HepG2 (cell line): Measurements from ENCODE around the gene TNPO3. TPM values are rescaled to one million over a fixed set of nuclear protein-coding genes. Genes with fewer than 3 reads are reported as not detected.

ENCODE experiments used
- ATAC-seq: fragments of 200-7000 bp; cut with Tn5 transposase; 3 replicates; pipeline ENCODE4 v1.9.1; 2020; ENCODE audit warnings: mild to moderate bottlenecking, moderate library complexity
- BruUV-seq: library from RNA; stranded (reverse); fragments of 400-500 nt; replicated peaks from 2 replicates; lab custom pipeline; 2021; lab: Mats Ljungman, UMichigan
- CTCF ChIA-PET: fragments of 300-600 bp; formaldehyde crosslinking; extraction: SDS; loops from one replicate; lab custom pipeline; 2021; ENCODE audit warnings: low total read pairs, inconsistent platforms, low intra/inter-chr PET ratio; lab: Yijun Ruan, JAX
- POLR2A ChIA-PET: fragments of 350-600 bp; sonication (Branson Sonifier 250); formaldehyde crosslinking; loops from one replicate; lab custom pipeline; 2020; ENCODE audit warnings: antibody characterized with exemption, inconsistent platforms; lab: Yijun Ruan, JAX
- DNase-seq: peaks from one replicate; pipeline ENCODE4 v3.0.0-alpha.2; 2015; ENCODE audit warnings: low spot score
- FAIRE-seq: peaks from 3 replicates; lab custom pipeline; 2011; peaks lifted over from hg19 to GRCh38; lab: Jason Lieb, UNC
- H2AFZ ChIP-seq: one replicate; pipeline ENCODE4 v1.6.1; 2011; ENCODE audit warnings: low read length, inconsistent platforms
- H3K27ac ChIP-seq: fragments of 300-600 bp; 3 replicates; pipeline ENCODE4 v1.8.0; 2011; ENCODE audit warnings: mixed run types, mild to moderate bottlenecking, mixed read lengths, low read length, inconsistent platforms; ENCODE audit not compliant: insufficient read depth; ENCODE audit errors: extremely low read length
- H3K27me3 ChIP-seq, 2 experiments: fragments of 200-600 bp in 1 of 2; 2 replicates in 1 of 2; 3 replicates in 1 of 2; pipeline versions ENCODE4 v1.6.0 to v1.8.0; 2011; ENCODE audit warnings: low read length in 2 of 2, mild to moderate bottlenecking in 2 of 2, moderate library complexity in 2 of 2, inconsistent platforms in 1 of 2; ENCODE audit not compliant: insufficient read depth in 2 of 2, control insufficient read depth in 1 of 2
- H3K36me3 ChIP-seq, 2 experiments: fragments of 200-600 bp in 1 of 2; replicated peaks in 1 of 2; 2 replicates in 1 of 2; 3 replicates in 1 of 2; pipeline versions ENCODE4 v1.5.1 to v1.8.0; 2011; ENCODE audit warnings: low read length in 2 of 2, inconsistent platforms in 1 of 2; ENCODE audit not compliant: insufficient read depth in 2 of 2, control insufficient read depth in 1 of 2
- H3K4me1 ChIP-seq: 2 replicates; pipeline ENCODE4 v1.5.1; 2012; ENCODE audit warnings: low read length, inconsistent platforms; ENCODE audit not compliant: insufficient read depth
- H3K4me2 ChIP-seq: 2 replicates; pipeline ENCODE4 v1.6.0; 2011; ENCODE audit warnings: low read depth, low read length, inconsistent platforms
- H3K4me3 ChIP-seq, 3 experiments: fragments of 200-600 bp in 1 of 3; sonication (generic), shearing (Covaris generic) in 1 of 3; replicated peaks in 1 of 3; 2 replicates each; pipeline ENCODE4 v1.5.1; 2011 to 2016; ENCODE audit warnings: low read length in 3 of 3, inconsistent platforms in 2 of 3, low read depth in 2 of 3, mild to moderate bottlenecking in 2 of 3, control low read depth in 1 of 3, mixed read lengths in 1 of 3; ENCODE audit not compliant: insufficient read depth in 1 of 3
- H3K79me2 ChIP-seq: one replicate; pipeline ENCODE4 v1.6.1; 2011; ENCODE audit warnings: low read length, inconsistent platforms; ENCODE audit not compliant: insufficient read depth
- H3K9ac ChIP-seq: 2 replicates; pipeline ENCODE4 v1.6.0; 2011; ENCODE audit warnings: mild to moderate bottlenecking, low read depth, low read length, inconsistent platforms; ENCODE audit not compliant: insufficient read depth
- H3K9me3 ChIP-seq: 2 replicates; pipeline ENCODE4 v1.5.1; 2012; ENCODE audit warnings: mild to moderate bottlenecking, low read length
- H4K20me1 ChIP-seq: 2 replicates; pipeline ENCODE4 v1.6.0; 2011; ENCODE audit warnings: inconsistent platforms, mild to moderate bottlenecking, low read length, moderate library complexity; ENCODE audit not compliant: insufficient read depth
- MTF1 ChIP-seq: sonication (generic); formaldehyde crosslinking; IDR thresholded peaks from 2 replicates; pipeline ENCODE4 v1.5.0; 2020; ENCODE audit warnings: missing genetic modification reagents
- RFXANK ChIP-seq: IDR thresholded peaks from 2 replicates; pipeline ENCODE4 v1.6.1; 2016
- ZFP36L2 ChIP-seq: sonication (generic); formaldehyde crosslinking; IDR thresholded peaks from 2 replicates; pipeline ENCODE4 v1.4.0; 2020; ENCODE audit warnings: missing genetic modification reagents
- ZFP41 ChIP-seq: sonication (generic); formaldehyde crosslinking; IDR thresholded peaks from 2 replicates; pipeline ENCODE4 v1.4.0; 2020; ENCODE audit warnings: mild to moderate bottlenecking, missing genetic modification reagents, borderline replicate concordance
- ZNF83 ChIP-seq: sonication (generic); formaldehyde crosslinking; IDR thresholded peaks from 2 replicates; pipeline ENCODE4 v1.4.0; 2020; ENCODE audit warnings: missing genetic modification reagents, mild to moderate bottlenecking, borderline replicate concordance
- WGBS: methylation state at CpG from one replicate; pipeline ENCODE4 v1.1.6; 2017; ENCODE audit warnings: low lambda C conversion rate; 5-methylcytosine and 5-hydroxymethylcytosine counted together
- in situ Hi-C: cut with HindIII; loops from 2 replicates; pipeline ENCODE4 v1.10.0; 2017; ENCODE audit warnings: low pct_unique_long_range_greater_than_20kb; ENCODE audit not compliant: extremely low pct_ligation_motif_present
- intact Hi-C: fragments of 100-400 bp; cut with micrococcal nuclease; formaldehyde crosslinking; loops from one replicate; pipeline ENCODE4 v1.10.0; 2022; ENCODE audit not compliant: unreplicated experiment
- polyA plus RNA-seq, 8 experiments: library from polyadenylated mRNA; depleted of rRNA in 3 of 8; stranded (reverse) in 7 of 8; unstranded in 1 of 8; fragments of >200 nt; fragmentation: Illumina TruSeq in 4 of 8; extraction: Trizol in 4 of 8; gene quantifications; 2 replicates each; pipeline versions ENCODE4 v1.2.1 to v1.2.3, GENCODE V29; 2011 to 2016; ENCODE audit warnings: low read depth in 4 of 8, missing spikeins in 1 of 8, mixed read lengths in 1 of 8; ENCODE audit not compliant: insufficient read depth in 1 of 8
- total RNA-seq, 5 experiments: library from RNA; depleted of rRNA; stranded (reverse); fragments of >200 nt; fragmentation: Illumina TruSeq; extraction: Trizol; gene quantifications; 2 replicates each; pipeline ENCODE4 v1.2.3, GENCODE V29; 2016; ENCODE audit warnings: low read depth in 1 of 5
- TF ChIP-seq, protein P1 (sequence below): IDR thresholded peaks from 2 replicates; pipeline ENCODE4 v1.6.1; 2016; ENCODE audit warnings: low read depth, borderline replicate concordance
- TF ChIP-seq, protein P2 (sequence below), 2 experiments: IDR thresholded peaks; 2 replicates each; pipeline ENCODE4 v1.6.1; 2011 to 2012; ENCODE audit warnings: low read length in 2 of 2, borderline replicate concordance in 1 of 2, low read depth in 1 of 2, mild to moderate bottlenecking in 1 of 2, moderate library complexity in 1 of 2

TNPO3 gene
- total and polyA plus RNA-seq, 2 of the 13 experiments (the other 11 are each of a cell fraction or from before 2014, with no cell fraction given), result 23.8 to 44.6 TPM

GRCh38 chr7:129017933-129018538, 36.9 kb downstream of the TNPO3 start:
- intact Hi-C loops (no loop called here), in situ Hi-C loops (no loop called here)
- Histone ChIP-seq H4K20me1 (no peaks in the 10 kb centered on the region), H3K27me3 (no peaks in the 10 kb centered on the region), H2AFZ (no peak overlapping the region), H3K36me3 (peaks cover 3 to 43% of the 10 kb centered on the region in 2 experiments; a peak in 3 of 5 replicates), H3K4me3 (no peak overlapping the region), H3K4me2 (no peak overlapping the region), H3K79me2 (peaks cover 38% of the 10 kb centered on the region), H3K27ac (no peak overlapping the region), H3K9me3 (no peaks in the 10 kb centered on the region), H3K9ac (no peak overlapping the region), H3K4me1 (peaks cover 9% of the 10 kb centered on the region)
- POLR2A ChIA-PET, result no interaction called here
- TF ChIP-seq, protein P1, sequence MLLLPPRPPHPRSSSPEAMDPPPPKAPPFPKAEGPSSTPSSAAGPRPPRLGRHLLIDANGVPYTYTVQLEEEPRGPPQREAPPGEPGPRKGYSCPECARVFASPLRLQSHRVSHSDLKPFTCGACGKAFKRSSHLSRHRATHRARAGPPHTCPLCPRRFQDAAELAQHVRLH (CRISPR knock-in tag), result no peak
- TF ChIP-seq, protein P2, sequence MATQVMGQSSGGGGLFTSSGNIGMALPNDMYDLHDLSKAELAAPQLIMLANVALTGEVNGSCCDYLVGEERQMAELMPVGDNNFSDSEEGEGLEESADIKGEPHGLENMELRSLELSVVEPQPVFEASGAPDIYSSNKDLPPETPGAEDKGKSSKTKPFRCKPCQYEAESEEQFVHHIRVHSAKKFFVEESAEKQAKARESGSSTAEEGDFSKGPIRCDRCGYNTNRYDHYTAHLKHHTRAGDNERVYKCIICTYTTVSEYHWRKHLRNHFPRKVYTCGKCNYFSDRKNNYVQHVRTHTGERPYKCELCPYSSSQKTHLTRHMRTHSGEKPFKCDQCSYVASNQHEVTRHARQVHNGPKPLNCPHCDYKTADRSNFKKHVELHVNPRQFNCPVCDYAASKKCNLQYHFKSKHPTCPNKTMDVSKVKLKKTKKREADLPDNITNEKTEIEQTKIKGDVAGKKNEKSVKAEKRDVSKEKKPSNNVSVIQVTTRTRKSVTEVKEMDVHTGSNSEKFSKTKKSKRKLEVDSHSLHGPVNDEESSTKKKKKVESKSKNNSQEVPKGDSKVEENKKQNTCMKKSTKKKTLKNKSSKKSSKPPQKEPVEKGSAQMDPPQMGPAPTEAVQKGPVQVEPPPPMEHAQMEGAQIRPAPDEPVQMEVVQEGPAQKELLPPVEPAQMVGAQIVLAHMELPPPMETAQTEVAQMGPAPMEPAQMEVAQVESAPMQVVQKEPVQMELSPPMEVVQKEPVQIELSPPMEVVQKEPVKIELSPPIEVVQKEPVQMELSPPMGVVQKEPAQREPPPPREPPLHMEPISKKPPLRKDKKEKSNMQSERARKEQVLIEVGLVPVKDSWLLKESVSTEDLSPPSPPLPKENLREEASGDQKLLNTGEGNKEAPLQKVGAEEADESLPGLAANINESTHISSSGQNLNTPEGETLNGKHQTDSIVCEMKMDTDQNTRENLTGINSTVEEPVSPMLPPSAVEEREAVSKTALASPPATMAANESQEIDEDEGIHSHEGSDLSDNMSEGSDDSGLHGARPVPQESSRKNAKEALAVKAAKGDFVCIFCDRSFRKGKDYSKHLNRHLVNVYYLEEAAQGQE (IDR thresholded peaks at IDR 0.05; ENCODE audit: borderline replicate concordance in 1 of 2, low read depth in 1 of 2, low read length in 2 of 2), result no peak
- TF ChIP-seq MTF1 (CRISPR knock-in tag), result no peak
- no peak for TF ChIP-seq ZFP36L2
- no peak for TF ChIP-seq ZFP41
- TF ChIP-seq RFXANK, result no peak
- TF ChIP-seq ZNF83 (CRISPR knock-in tag), result no peak
- 99% methylated on average over 4 of the region's 4 CpGs for WGBS
- no peak for FAIRE-seq
- DNase-seq, result no peak
- no TSS peak for BruUV-seq
- no peak for ATAC-seq
- CTCF ChIA-PET, result no interaction called here
